GM21717 (cell line): ENCODE data around the gene C10orf105.

Experiments
- ATAC-seq: cut with Tn5 transposase; IDR thresholded peaks from one replicate; pipeline ENCODE4 v1.9.1; 2021; ENCODE audit warnings: mild to moderate bottlenecking, moderate library complexity; ENCODE audit not compliant: unreplicated experiment

Gene C10orf105

GRCh38 chr10:71739358-71739900 lies 19.9 kb upstream of the C10orf105 start:
- ATAC-seq: no peak

GRCh38 chr10:71737834-71738197 lies 18.2 kb upstream of the C10orf105 start:
- no peak for ATAC-seq

- ATAC-seq: no peak
Measured at GRCh38 chr10:71737001-71737833, 17.6 kb upstream of the C10orf105 start.

- no peak for ATAC-seq
Measured at GRCh38 chr10:71736570-71736952, 17.0 kb upstream of the C10orf105 start.

- no peak for ATAC-seq
Measured at GRCh38 chr10:71735709-71736569, 16.4 kb upstream of the C10orf105 start.

GRCh38 chr10:71734797-71735196 lies 15.2 kb upstream of the C10orf105 start:
- no peak for ATAC-seq

- no peak for ATAC-seq
Measured at GRCh38 chr10:71731791-71732190, 12.2 kb upstream of the C10orf105 start.

- ATAC-seq: no peak
Measured at GRCh38 chr10:71729161-71729636, 9.6 kb upstream of the C10orf105 start.

- peak; percentile 56 for ATAC-seq
Measured at GRCh38 chr10:71727738-71728737, 8.5 kb upstream of the C10orf105 start.

- peak; percentile 51 for ATAC-seq
Measured at GRCh38 chr10:71727105-71727737, 7.6 kb upstream of the C10orf105 start.

- no peak for ATAC-seq
Measured at GRCh38 chr10:71726580-71727104, 7.1 kb upstream of the C10orf105 start.

- ATAC-seq: no peak
Measured at GRCh38 chr10:71725998-71726579, 6.5 kb upstream of the C10orf105 start.

- ATAC-seq: no peak
Measured at GRCh38 chr10:71725249-71725648, 5.7 kb upstream of the C10orf105 start.

GRCh38 chr10:71724539-71724938 lies 5.0 kb upstream of the C10orf105 start:
- no peak for ATAC-seq

- ATAC-seq: no peak
Measured at GRCh38 chr10:71723311-71723710, 3.7 kb upstream of the C10orf105 start.

- no peak for ATAC-seq
Measured at GRCh38 chr10:71722849-71723248, 3.3 kb upstream of the C10orf105 start.

- ATAC-seq: no peak
Measured at GRCh38 chr10:71721313-71721712, 1.7 kb upstream of the C10orf105 start.

- ATAC-seq: no peak
Measured at GRCh38 chr10:71720288-71720687, 710 bp upstream of the C10orf105 start.

GRCh38 chr10:71719042-71719441 lies 536 bp downstream of the C10orf105 start:
- no peak for ATAC-seq
